ENCODE data around the gene PLAAT3. TPM values are rescaled to one million over a fixed set of nuclear protein-coding genes. Genes with fewer than 3 reads are reported as not detected.

Gene PLAAT3
- total and polyA plus RNA-seq, 2 of the 8 experiments (the other 6 are each of a cell fraction or from before 2014, with no cell fraction given) = 109 to 190 TPM

DNA sequence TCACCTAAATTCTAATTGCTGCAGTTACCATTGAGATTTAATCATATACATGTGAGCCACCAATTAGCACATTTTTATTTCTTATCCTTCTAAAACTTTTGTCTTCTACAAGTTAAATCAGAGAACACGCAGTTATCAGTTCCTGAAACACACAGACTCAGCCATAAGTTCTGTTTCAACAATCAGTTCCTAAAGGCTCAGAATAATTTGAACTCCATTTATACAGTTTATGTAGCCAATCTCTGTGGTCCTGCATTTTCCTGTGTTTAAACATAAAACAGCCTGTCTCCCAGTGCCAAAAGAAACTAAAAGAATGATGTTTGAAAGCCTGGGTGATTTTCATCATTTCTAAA is 2.9 kb downstream of the PLAAT3 start:
- Histone ChIP-seq H3K56ac (replicated peaks; ENCODE audit: insufficient read length, low read depth, low read length) (no peak overlapping the region), H2BK12ac (ENCODE audit: low read depth, low read length) (no peak overlapping the region), H2AK5ac (ENCODE audit: low read depth, low read length) (no peak overlapping the region), H3K9ac (replicated peaks in 1 of 4; ENCODE audit: extremely low read depth in 1 of 4, low read depth in 3 of 4, low read length in 3 of 4) (no peak overlapping the region), H3K27ac (ENCODE audit: low read depth, low read length) (no peak overlapping the region), H3K14ac (ENCODE audit: insufficient read length) (no peak overlapping the region), H3K4me3 (ENCODE audit: extremely low read depth in 1 of 4, insufficient read depth in 2 of 4, low read depth in 3 of 4, low read length in 4 of 4) (peak overlapping the region in 2 of 4 experiments; percentile 2 to 39; a peak in 3 of 8 replicates), H2BK15ac (ENCODE audit: low read length) (no peak overlapping the region), H4K20me1 (replicated peaks in 1 of 2; ENCODE audit: control insufficient read depth in 1 of 2, insufficient read depth in 2 of 2, low read length in 2 of 2) (no peaks in the 10 kb centered on the region), H3K4me2 (ENCODE audit: insufficient read depth in 1 of 2, low read depth in 2 of 2, low read length in 2 of 2) (peak overlapping the region; percentile 57 to 64), H3K27me3 (replicated peaks in 1 of 4; ENCODE audit: control insufficient read depth in 3 of 4, extremely low read depth in 1 of 4, insufficient read depth in 3 of 4, low read length in 3 of 4) (no peaks in the 10 kb centered on the region), H3K36me3 (ENCODE audit: control insufficient read depth in 2 of 4, insufficient read depth in 4 of 4, low read length in 3 of 4) (no peaks in the 10 kb centered on the region), H4K91ac (replicated peaks; ENCODE audit: insufficient read length, low read length) (no peak overlapping the region), H3K23me2 (ENCODE audit: low read depth, low read length) (peaks cover 7% of the 10 kb centered on the region; the same call in 1 of the 2 replicates), H4K5ac (ENCODE audit: insufficient read length, low read depth, low read length) (no peak overlapping the region), H3K79me2 (ENCODE audit: control insufficient read depth in 1 of 2, insufficient read depth in 2 of 2, low read length in 2 of 2) (peaks cover 12 to 61% of the 10 kb centered on the region in 2 experiments), H3K18ac (ENCODE audit: extremely low read depth, low read length) (no peak overlapping the region), H3K4me1 (replicated peaks in 1 of 4; ENCODE audit: control insufficient read depth in 3 of 4, insufficient read depth in 4 of 4, low read length in 3 of 4) (peaks cover 12 to 31% (median 15%) of the 10 kb centered on the region in 4 experiments), H2BK120ac (replicated peaks; ENCODE audit: low read depth, low read length) (no peak overlapping the region), H4K8ac (ENCODE audit: extremely low read depth, insufficient read depth, low read length) (no peak overlapping the region), H3K23ac (ENCODE audit: insufficient read length) (no peak overlapping the region), H2BK20ac (ENCODE audit: low read length) (no peak overlapping the region), H2AFZ (ENCODE audit: low read length) (no peak overlapping the region), H2BK5ac (ENCODE audit: low read depth, low read length) (no peak overlapping the region), H3K79me1 (ENCODE audit: low read depth, low read length) (peaks cover 14% of the 10 kb centered on the region; the same call in 1 of the 2 replicates), H3K4ac (replicated peaks; ENCODE audit: insufficient read length, low read depth, low read length) (no peak overlapping the region), H3K9me3 (ENCODE audit: insufficient read depth in 2 of 2, low read depth in 1 of 2, low read length in 1 of 2) (no peaks in the 10 kb centered on the region)
- POLR2A ChIA-PET (ENCODE audit: partially characterized antibody) = no interaction called here
- no peak for DNase-seq (ENCODE audit: low read depth in 1 of 2, low spot score in 2 of 2)
- CTCF ChIA-PET (ENCODE audit: partially characterized antibody) = no interaction called here
- no peak for FAIRE-seq
- 58% methylated on average over 1 of the region's 1 CpG; no CpG with 5 or more reads in 1 of the 2 experiments for WGBS, 2 experiments (ENCODE audit: extremely low coverage in 1 of 2, insufficient coverage in 1 of 2, insufficient read length in 1 of 2, insufficient replicate concordance in 2 of 2, low coverage in 1 of 2, low lambda C conversion rate in 2 of 2, missing lambda C conversion rate in 1 of 2)
- TF ChIP-seq, protein P1, sequence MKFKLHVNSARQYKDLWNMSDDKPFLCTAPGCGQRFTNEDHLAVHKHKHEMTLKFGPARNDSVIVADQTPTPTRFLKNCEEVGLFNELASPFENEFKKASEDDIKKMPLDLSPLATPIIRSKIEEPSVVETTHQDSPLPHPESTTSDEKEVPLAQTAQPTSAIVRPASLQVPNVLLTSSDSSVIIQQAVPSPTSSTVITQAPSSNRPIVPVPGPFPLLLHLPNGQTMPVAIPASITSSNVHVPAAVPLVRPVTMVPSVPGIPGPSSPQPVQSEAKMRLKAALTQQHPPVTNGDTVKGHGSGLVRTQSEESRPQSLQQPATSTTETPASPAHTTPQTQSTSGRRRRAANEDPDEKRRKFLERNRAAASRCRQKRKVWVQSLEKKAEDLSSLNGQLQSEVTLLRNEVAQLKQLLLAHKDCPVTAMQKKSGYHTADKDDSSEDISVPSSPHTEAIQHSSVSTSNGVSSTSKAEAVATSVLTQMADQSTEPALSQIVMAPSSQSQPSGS (IDR thresholded peaks at IDR 0.05; ENCODE audit: low read length) = no peak
- TF ChIP-seq TAF1 (IDR thresholded peaks at IDR 0.05; ENCODE audit: low read depth, low read length) = no peak
- TF ChIP-seq SRF (IDR thresholded peaks at IDR 0.05; ENCODE audit: low read depth, low read length) = no peak
- TF ChIP-seq KDM1A (IDR thresholded peaks at IDR 0.05; ENCODE audit: borderline replicate concordance, low read length) = no peak
- no peak for TF ChIP-seq BCL11A (IDR thresholded peaks at IDR 0.05; ENCODE audit: low read depth in 2 of 2, low read length in 2 of 2)
- TF ChIP-seq JUN (IDR thresholded peaks at IDR 0.05; ENCODE audit: low read depth, low read length) = no peak
- TF ChIP-seq NRF1 (IDR thresholded peaks at IDR 0.05; ENCODE audit: low read depth, low read length) = no peak
